ENCODE data around the gene EVI5L.
"Not testable (repeated sequence)": the region's sequence is repeated elsewhere in the genome, so short reads cannot be mapped to it uniquely, and the experiment has no call there.

The EVI5L gene

DNA sequence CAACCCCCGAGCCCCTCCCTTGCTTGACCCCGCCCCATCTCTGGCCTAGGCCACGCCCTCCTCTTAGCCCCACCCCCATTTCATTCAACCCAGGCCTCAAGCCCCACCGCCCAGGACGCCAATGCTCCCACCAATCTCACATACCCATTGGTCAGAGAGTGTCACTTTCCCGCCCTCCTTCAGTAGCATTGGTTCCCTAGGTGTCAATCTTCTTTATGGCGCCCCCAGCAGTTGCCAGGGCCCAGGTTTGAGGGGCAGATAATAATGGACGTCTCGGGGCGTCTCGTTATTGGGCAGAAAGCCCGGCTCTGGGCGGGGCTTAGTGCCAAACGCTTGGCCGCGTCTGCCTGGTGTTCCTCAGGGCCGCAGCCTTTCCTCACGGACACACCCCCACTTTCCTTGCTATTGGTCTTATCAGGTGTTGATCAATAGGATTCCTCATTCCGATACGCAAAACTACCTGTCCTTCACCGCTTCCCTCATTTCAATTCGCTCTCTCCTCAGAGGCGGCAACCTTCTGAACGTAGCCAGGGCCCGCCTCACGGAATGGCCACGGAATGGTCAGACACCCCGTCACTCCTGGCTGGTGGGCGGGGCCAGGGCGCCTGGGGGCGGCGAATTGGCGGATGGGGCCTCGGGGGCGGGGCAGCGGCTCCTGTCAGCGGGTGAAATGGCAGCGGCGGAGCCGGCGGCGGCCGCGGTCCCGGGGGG lies at the start of gene EVI5L:
EVI5L (plus strand) TSS at position 658 of the 711 bp plus-strand sequence. CDS start 16,325 bp downstream, outside the sequence.
- DNase-seq (ENCODE audit: low spot score) (peak; percentile 100), FAIRE-seq (peak; percentile 93)

DNA sequence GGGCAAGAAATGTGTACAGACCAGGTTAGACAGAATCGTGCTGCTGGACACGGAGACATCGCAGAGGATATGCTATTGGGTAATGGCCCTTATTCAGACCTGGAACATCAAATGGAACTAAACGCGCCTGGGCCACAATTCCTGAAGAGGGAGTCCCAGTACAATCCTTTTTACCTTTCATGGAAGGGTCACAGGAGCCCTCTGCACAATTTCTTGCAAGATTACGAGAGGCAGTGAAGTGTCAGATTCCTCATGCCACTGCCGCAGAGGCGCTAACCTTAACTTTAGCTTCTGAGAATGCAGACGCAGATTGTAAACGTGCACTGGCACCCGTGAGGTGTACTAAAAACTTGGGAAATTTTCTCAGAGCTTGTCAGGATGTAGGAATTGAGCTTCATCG lies 48.9 kb upstream of the EVI5L start:
- no peak for DNase-seq (ENCODE audit: low spot score)
- no peak for FAIRE-seq

DNA sequence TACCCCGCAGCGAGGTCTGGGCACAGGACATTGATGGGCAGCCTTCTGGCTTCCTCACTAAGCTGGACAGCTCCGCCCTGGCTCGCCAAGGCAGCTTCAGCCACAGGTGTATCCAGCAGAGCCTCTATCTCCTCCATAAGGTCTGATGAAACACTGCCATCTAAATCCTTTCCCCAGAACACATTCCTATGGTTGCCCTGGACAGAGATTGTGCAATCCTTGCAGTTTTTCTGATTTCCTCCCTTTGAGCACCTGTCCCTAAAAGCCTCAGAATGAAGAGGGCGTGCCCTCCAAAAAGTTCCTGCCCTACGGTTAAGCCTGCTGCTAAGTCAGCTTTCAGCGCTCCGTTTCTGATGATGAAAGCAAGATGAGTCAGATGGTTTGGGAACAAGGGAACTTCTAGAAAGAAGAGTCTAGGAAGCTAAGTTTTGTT lies 46.0 kb upstream of the EVI5L start:
- no peak for DNase-seq (ENCODE audit: low spot score)

DNA sequence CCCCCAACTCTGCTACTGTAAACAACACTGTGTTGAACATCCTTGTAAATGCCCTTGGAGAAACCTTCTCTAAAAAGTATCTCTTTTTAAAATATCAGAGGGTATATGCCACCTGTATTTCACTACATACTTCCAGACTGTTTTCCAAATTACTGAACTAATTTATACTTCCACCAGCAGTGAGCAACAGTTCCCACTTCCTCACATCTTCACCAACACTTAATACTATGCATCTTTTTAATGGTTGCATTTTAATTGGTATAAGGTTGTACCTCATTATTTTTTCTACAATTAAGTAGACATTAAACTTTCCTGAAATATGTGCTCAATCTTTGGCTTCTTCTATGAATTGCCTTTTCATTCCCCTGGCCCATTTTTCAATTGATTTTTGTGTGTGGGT lies 45.2 kb upstream of the EVI5L start:
- DNase-seq (ENCODE audit: low spot score) (no peak), FAIRE-seq (no peak)

More for the DNA sequence above, 46.0 kb upstream of the EVI5L start:
- FAIRE-seq = no peak

DNA sequence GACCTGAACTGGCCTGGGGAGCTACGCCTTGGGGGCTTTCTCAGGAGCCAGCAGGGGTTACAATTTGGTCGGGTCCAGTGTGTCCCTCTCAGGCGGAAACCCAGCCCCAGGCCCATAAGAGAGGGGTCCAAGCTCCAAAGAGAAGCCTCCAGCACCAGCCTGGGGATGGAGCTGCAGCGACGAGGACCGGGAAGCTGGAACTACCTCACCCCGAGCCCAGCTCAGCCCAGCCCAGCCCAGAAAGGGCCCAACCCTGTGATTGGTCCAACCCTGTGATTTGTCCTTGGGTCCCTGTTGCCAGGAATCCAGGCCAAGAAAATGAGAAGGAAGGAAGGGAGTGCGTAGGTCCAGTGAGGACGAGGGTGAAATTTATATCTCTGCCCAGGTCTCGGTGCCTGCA lies 42.9 kb upstream of the EVI5L start:
- FAIRE-seq = no peak
- DNase-seq (ENCODE audit: low spot score) = no peak

DNA sequence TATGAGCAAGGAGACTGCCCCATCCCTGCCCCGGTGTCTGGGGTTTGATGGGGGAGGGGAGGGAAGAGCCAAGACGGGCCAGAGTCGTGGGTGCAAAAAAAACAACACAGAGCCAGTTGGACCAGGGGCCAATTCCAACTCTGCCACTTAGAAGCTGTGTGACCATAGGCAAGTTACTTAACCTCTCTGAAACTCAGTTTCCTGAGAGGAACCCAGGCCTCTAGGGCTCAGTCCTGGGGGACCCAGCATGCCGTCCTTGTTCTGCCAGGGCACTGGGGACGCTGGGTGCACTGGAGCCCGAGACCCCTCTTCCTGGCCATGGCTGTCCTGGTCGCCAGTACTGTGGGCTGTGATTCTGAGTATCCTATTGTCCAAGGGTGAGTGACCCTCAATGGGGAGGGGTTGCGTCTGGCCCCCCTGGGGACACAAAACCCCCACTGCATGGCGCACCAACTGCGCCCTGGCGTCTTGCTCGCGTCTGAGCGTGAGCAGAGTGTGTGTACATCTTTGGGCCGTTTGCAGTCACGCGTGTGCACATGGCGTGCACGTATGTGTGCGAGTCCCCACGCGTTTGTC lies 42.3 kb upstream of the EVI5L start:
- FAIRE-seq (no peak), DNase-seq (ENCODE audit: low spot score) (no peak)

DNA sequence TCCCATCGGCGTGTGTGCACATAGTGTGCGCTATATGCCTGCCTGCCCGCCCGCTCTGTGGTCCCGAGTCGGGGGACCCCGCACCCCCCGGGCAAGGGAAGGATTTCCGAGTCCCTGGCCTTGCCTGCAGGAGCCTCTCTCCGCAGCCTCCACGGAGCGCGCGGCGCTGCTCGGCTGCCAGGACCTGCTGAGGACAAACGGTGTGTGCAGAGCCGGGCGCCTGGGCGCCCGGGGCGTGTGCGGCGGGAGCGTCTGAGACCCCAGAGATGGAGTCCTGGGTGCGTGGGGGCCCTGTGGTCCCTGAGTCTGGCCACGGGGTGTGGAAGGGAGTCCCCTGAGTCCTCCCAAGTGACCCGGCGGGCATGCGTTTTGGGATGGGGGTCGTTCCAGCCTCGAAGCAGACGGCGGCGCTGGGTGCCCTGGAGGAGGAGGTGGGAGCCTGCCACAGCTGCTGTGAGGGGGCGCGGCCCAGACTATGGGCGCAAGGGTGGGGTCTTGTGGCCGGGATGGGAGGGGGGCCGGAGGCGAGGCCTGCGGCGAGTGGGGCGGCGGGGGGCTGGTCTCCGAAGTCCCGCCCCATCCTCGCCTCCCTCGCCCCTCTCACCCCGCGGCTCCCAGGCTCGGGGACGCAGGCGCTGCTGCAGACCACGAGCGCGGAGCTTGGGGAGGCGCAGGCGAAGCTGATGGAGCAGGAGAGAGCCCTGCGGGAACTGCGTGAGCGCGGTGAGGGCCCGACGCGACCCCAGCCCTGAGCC lies 41.7 kb upstream of the EVI5L start:
- FAIRE-seq (no peak), DNase-seq (ENCODE audit: low spot score) (no peak)

DNA sequence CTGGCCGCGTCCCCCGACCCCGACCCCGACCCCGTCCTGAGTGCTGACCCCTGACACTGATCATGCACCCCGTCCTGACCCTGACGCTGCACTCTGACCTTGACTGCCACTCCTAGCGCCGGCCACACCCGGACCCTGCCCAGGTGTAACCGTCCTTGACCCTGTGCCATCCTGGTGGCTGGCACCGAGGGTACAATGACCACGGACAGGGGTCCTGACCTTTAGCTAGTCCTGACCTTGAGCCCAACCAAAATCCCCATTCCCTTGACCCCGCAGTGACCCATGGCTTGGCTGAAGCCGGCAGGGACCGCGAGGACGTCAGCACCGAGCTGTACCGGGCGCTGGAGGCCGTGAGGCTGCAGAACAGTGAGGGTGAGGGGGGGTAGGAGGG lies 41.1 kb upstream of the EVI5L start:
- DNase-seq (ENCODE audit: low spot score) = no peak
- no peak for FAIRE-seq

DNA sequence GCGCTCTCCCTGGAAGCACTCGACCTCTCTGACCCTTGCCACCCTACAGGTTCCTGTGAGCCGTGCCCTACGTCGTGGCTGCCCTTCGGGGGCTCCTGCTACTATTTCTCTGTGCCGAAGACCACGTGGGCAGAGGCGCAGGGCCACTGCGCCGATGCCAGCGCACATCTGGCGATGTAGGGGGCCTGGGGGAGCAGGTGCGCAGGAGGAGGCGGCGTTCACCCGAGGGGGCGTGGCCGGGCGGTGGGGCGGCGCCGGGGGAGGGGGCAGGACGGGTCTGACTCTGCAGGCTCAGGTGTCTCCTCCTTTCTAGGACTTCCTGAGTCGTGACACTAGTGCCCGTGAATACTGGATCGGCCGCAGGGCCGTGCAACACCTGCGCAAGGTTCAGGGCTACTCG lies 40.6 kb upstream of the EVI5L start:
- FAIRE-seq = no peak
- DNase-seq (ENCODE audit: low spot score) = no peak

DNA sequence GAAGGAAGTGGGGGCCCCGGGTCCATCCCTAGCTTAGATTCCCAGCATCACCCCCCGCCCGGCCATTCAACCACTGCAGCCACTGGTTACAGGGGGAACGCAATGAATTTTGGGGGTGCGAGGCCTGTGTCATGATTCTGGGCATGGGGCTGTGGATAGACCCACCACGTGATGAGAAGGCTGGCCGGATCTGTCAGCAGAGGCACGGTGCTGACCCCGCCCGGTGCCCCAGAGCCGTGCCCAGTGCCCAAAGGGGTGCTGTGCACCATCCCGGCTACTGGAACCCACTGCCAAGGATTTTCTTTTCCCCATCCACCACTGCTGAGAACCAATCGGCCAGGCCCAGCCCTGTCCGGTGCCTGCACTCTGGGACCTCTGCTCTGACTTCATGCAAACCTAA lies 39.6 kb upstream of the EVI5L start:
- DNase-seq (ENCODE audit: low spot score) (no peak), FAIRE-seq (no peak)

DNA sequence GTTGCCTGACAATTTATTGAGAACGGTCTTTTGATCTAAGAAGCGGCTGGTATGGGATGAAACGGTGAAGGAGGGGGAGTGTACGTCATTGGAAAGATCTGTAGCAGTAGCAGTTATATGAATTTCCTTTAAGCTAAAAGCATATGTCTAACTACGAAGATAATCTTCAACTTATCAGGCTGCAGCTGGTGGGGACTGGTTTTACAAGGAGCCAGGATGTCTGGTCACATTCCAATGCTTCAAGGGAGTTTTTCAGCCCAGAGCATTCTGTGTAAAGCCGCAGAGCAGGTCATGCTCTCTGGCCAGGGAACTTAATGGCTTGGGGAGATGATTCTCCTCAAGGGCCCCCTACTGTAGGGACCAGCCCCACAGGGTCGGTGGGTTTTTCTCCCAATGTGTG lies 37.7 kb upstream of the EVI5L start:
- DNase-seq (ENCODE audit: low spot score) (no peak), FAIRE-seq (no peak)

DNA sequence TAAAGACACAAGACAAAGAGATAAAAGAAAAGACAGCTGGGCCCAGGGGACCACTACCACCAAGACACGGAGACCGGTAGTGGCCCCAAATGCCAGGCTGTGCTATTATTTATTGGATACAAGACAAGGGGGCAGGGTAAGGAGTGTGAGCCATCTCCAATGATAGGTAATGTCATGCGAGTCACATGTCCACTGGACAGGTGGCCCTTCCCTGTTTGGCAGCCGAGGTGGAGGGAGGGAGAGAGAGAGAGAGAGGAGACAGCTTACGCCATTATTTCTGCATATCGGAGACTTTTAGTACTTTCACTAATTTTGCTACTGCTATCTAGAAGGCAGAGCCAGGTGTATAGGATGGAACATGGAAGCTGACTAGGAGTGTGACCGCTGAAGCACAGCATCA lies 37.3 kb upstream of the EVI5L start:
- not testable (repeated sequence) for DNase-seq (ENCODE audit: low spot score); FAIRE-seq

DNA sequence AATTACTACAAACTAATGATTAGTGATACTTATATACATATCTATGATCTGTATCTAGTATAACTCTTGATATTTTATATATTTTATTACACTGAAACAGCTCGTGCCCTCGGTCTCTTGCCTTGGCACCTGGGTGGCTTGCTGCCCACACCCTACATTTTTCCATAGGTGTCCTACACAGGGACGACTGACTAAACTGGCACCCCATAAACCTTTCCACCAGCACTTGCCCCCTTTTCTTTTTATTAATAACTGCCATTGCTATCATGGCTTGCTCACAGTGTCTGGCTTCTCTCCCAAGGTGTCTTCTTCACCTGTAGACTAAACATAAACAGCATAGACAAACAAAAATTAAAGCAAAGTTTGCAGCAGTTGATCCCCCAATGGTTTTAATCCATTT lies 36.5 kb upstream of the EVI5L start:
- DNase-seq (ENCODE audit: low spot score) (no peak), FAIRE-seq (no peak)

DNA sequence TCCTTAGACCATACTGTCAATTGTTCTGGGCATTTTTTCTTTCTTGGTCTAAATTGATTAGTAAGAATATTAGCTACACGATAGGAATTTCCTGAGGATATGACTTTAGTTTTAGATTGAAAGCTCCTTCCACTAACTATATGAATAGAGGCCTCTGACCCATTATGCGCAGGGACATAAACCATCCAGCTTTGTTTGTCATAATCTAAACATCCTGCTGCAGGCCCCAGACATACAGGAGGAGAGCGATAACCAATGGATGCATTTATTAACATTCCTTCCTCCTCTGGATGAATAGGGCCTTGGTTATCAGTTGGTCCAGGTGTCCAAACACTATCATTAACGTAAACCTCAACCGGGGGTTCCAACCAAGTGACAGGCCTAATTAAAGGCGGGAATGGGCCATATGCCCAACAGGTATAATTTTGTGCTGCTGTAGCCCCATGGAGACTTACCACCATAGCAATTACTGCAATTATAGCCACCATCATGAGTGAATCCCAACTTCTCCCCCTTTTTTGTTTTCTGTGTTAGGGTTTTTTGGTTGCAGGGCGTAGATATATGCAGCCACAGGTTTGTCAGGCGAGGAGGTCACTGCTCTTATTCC lies 34.4 kb upstream of the EVI5L start:
- no peak for FAIRE-seq

DNA sequence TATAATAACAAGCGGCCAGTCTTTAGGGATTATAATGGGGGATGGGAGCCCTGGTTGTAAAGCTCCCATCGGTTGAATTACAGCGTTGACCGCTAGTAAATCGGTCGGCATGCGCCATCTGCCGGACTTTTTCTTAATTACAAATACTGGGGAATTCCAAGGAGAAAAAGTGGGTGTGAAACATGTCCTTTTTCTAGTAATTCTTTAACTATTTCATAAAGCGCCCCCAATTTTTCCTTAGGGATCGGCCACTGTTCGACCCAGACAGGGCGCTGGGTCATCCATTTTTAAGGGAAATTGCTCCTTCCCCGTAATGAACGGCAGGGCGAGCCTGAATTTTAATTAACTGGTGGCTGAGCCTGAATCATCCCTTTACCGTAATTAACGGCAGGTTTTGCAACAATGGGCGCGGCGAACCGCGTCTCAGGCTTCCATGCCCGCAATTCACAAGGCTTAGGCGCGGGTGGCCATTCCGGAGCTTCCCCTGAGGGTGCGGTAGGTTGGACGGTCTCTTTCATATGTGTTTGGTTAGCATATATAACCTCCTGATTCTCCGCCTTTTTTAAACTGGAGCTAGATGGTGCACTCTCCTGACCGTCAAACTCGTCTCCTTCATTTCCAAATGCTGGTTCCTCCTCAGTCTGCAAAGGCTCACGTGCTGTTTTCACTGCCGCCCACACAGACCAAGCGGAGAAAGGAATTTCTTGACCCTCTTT lies 30.2 kb upstream of the EVI5L start:
- peak; percentile 21 for DNase-seq (ENCODE audit: low spot score)
- FAIRE-seq = peak; percentile 73

More for the DNA sequence above, 34.4 kb upstream of the EVI5L start:
- DNase-seq (ENCODE audit: low spot score) = no peak

DNA sequence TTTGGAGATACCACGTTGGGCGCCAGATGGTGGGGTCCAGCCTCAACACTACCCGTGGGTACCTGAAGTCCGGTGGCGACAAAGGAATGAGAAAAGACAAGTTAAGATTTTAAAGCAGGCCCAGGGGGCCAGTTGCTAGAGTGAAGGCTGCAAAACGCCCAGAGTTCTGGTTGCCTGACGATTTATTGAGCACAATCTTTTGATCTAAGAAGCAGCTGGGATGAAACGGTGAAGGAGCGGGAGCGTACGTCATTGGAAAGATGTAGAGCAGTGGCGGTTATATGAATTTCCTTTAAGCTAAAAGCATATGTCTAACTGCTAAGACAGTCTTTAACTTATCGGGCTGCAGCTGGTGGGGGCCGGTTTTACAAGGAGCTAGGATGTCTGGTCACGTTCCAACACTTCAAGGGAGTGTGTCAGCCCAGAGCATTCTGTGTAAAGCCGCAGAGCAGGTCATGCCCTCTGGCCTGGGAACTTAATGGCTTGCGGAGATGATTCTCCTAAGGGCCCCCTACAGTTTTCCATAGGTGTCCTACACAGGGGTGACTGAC lies 28.9 kb upstream of the EVI5L start:
- no peak for FAIRE-seq

DNA sequence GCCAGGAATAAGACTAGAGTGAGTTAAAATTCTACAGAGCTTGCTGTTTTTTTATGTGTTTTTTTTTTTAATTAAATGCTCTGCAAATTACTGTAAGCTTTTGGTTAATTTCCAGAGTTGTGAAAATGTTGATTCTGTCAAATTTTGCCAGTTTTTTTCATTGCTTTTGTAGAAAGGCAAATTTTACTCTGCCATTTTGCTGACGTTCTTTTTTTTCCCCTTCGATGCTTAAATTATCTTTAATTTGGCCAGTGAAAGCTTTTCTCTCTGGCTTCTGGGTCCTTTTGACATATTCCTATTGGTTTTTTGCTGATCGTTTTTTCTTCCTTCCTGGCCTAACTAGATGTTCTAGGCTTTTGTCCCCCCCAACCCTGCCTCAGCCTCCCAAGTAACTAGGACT lies 23.8 kb upstream of the EVI5L start:
- DNase-seq (ENCODE audit: low spot score) (no peak), FAIRE-seq (no peak)

More for the DNA sequence above, 28.9 kb upstream of the EVI5L start:
- DNase-seq (ENCODE audit: low spot score) = no peak

DNA sequence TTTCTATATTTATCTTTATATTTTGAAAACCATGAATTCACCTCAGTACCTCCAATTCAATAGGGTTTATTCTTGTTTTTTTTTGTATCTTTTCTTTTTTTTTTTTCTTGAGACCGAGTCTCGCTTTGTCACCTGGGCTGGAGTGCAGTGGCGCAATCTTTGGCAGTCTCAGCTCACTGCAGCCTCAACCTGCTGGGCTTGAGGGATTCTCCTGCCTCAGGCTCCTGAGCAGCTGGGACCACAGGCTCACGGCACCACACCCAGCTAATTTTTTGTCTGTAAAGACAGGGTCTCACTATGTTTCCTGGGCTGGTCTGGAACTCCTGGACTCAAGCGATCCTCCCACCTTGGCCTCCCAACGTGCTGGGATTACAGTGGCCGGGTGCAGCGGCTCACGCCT lies 23.1 kb upstream of the EVI5L start:
- FAIRE-seq (no peak), DNase-seq (ENCODE audit: low spot score) (no peak)

DNA sequence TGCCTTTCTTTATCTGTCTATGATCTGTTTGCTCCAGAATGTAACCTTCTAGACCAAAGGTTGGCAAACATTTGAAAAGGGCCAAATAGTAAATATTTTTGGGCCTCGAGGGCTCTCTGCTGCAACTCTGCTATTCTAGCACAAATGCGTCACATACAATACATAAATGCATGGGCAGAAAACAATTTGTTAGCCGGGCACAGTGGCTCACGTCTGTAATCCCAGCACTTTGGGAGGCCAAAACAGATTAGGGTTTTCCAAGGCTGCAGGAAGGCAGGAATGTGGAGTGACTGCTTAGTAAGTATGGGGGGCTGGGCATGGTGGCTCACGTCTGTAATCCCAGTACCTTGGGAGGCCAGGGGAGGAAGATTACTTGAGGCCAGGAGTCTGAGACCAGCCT lies 21.9 kb upstream of the EVI5L start:
- DNase-seq (ENCODE audit: low spot score) (no peak), FAIRE-seq (no peak)

DNA sequence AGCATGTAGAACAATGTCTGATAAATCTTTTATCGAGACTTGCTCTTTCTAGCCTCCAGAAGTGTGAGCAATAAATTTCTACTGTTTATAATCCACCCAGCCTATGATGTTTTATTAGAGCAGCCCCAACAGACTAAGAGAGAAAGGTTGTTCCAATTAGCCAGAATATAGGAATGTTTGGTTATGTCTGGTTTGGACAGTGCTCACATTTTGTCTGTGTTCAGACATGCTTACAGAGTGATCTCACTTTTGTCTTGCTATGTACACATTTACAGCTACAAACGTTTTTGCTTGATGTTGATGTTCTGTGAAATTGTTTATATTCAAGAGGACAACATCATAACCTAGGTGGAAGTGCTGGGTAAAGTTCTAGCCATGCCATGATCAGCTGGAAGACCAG lies 18.0 kb upstream of the EVI5L start:
- no peak for DNase-seq (ENCODE audit: low spot score)
- no peak for FAIRE-seq

DNA sequence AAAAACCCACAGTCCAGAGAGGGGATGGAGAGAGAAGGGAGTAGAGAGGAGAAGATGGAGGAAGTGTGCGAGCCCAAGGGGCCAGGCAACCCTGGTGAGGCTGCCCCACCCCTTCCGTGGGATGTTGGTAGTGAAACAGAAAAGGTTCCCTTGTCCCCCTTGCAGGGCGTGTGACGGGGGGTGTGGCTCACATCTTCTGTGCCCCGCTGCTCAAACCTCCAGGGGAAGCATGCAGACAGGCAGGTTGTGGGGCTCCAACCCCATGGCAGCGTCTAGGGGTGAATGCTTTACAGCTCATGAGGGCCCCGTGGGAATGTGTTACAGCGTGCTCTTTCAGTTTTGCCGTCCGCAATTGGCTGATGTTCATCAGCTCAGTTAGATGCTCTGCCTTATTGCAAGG lies 14.7 kb upstream of the EVI5L start:
- no peak for FAIRE-seq
- no peak for DNase-seq (ENCODE audit: low spot score)

All from RCC 7860 (cell line).